ENCODE measurements around the gene AP1M2. TPM values are rescaled to one million over a fixed set of nuclear protein-coding genes. Genes with fewer than 3 reads are reported as not detected.

Gene AP1M2
- polyA plus RNA-seq, 2 of the 4 experiments (the other 2 are of a cell fraction) = 17.4 to 53.1 TPM

DNA sequence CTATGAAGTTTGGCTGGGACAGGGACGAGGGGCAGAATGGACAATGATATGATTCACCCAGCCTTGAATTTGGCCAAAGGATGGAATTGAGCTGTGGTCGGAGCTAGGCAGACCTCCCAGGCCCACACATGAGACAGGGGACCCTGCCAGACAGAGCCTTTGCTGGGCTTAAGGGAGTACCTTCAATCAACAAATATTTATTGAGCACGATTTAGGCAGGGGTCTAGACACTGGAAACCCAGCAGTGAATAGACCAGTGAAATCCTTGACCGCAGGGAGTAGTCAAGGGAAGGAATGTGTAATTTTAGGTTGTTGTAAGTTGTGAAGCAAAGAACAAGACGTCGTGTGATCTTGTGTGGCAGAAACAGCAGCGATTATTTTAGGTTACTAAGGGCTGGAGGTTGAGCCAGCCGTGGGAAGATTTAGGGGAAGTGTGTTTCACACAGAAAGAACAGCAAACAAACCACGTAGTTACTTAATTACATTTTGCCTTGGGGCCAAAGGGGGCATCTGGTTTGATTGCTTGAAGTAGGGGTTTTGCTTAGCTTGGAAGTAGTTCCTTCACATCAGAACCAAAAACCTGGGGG, 16.9 kb upstream of the AP1M2 start:
- Histone ChIP-seq H3K4me2 (peak overlapping the region; percentile 99; the same call in 2 of the 3 replicates), H3K9me3 (no peaks in the 10 kb centered on the region), H3K27ac (no peak overlapping the region; a peak in 1 of 6 replicates), H3K4me1 (peaks cover 8% of the 10 kb centered on the region), H3K4me3 (no peak overlapping the region)
- TF ChIP-seq HOXB13 (CRISPR knock-in tag; IDR thresholded peaks at IDR 0.05; ENCODE audit: low read depth) (no peak), ZNF302 (CRISPR knock-in tag; IDR thresholded peaks at IDR 0.05) (no peak), FOXS1 (CRISPR knock-in tag; IDR thresholded peaks at IDR 0.05) (no peak), KDM1A (IDR thresholded peaks at IDR 0.05; ENCODE audit: low read depth) (no peak), JUNB (IDR thresholded peaks at IDR 0.05) (no peak), CHD2 (IDR thresholded peaks at IDR 0.05; ENCODE audit: low read length, partially characterized antibody) (no peak), NFE2L2 (conservative IDR thresholded peaks at IDR 0.05; ENCODE audit: low read length) (no peak), FOSL2 (IDR thresholded peaks at IDR 0.05) (no peak), FOSL2 (CRISPR knock-in tag; IDR thresholded peaks at IDR 0.05) (no peak), EHF (CRISPR knock-in tag; IDR thresholded peaks at IDR 0.05) (no peak), CBX8 (IDR thresholded peaks at IDR 0.05) (no peak), RNF2 (IDR thresholded peaks at IDR 0.05; ENCODE audit: borderline replicate concordance, low read depth) (no peak), FOSB (CRISPR knock-in tag; IDR thresholded peaks at IDR 0.05) (no peak), ZSCAN20 (CRISPR knock-in tag; IDR thresholded peaks at IDR 0.05) (no peak), POLR2A (IDR thresholded peaks at IDR 0.05; ENCODE audit: low read length) (no peak), BCL3 (IDR thresholded peaks at IDR 0.05) (no peak)
- TF ChIP-seq, protein P1, sequence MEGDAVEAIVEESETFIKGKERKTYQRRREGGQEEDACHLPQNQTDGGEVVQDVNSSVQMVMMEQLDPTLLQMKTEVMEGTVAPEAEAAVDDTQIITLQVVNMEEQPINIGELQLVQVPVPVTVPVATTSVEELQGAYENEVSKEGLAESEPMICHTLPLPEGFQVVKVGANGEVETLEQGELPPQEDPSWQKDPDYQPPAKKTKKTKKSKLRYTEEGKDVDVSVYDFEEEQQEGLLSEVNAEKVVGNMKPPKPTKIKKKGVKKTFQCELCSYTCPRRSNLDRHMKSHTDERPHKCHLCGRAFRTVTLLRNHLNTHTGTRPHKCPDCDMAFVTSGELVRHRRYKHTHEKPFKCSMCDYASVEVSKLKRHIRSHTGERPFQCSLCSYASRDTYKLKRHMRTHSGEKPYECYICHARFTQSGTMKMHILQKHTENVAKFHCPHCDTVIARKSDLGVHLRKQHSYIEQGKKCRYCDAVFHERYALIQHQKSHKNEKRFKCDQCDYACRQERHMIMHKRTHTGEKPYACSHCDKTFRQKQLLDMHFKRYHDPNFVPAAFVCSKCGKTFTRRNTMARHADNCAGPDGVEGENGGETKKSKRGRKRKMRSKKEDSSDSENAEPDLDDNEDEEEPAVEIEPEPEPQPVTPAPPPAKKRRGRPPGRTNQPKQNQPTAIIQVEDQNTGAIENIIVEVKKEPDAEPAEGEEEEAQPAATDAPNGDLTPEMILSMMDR (IDR thresholded peaks at IDR 0.05) = no peak
- DNase-seq (ENCODE audit: low read depth in 1 of 2, low spot score in 1 of 2) (no peak), ATAC-seq (peak in 1 of 2 experiments; percentile 13; a peak in 1 of 6 replicates), FAIRE-seq (no peak)
- ChIA-PET POLR2A (no interaction called here), CTCF (interaction anchor here (1.2 to 5.7 kb wide), 3 partner anchors 13 to 37 kb away, joined by 3 to 22 read pairs (median 3); no protein-coding TSS in a partner anchor)
- WGBS (ENCODE audit: missing lambda C conversion rate) = 40% methylated on average over 7 of the region's 9 CpGs

GRCh38 chr19:10603084-10603872, 16.2 kb upstream of the AP1M2 start:
- DNase-seq (ENCODE audit: low read depth in 1 of 2, low spot score in 1 of 2) = no peak
- H3K4me1 ChIP-seq = peaks cover 8% of the 10 kb centered on the region
- FAIRE-seq = no peak
- H3K4me2 ChIP-seq = peak overlapping the region; percentile 99
- ATAC-seq = no peak
- TF ChIP-seq PBX3 (IDR thresholded peaks at IDR 0.05) = no peak
- no peak for TF ChIP-seq POLR2AphosphoS2 (conservative IDR thresholded peaks at IDR 0.05; ENCODE audit: low read length)
- no peak for TF ChIP-seq FOXS1 (CRISPR knock-in tag; IDR thresholded peaks at IDR 0.05)
- no peak for TF ChIP-seq CBX8 (IDR thresholded peaks at IDR 0.05)
- TF ChIP-seq KDM1A (IDR thresholded peaks at IDR 0.05; ENCODE audit: low read depth) = no peak
- no peak for TF ChIP-seq HEYL (CRISPR knock-in tag; IDR thresholded peaks at IDR 0.05)
- TF ChIP-seq HOXB5 (CRISPR knock-in tag; IDR thresholded peaks at IDR 0.05) = no peak
- no peak for TF ChIP-seq MAX (IDR thresholded peaks at IDR 0.05)
- TF ChIP-seq USF2 (IDR thresholded peaks at IDR 0.05) = no peak
- no peak for TF ChIP-seq RARB (CRISPR knock-in tag; IDR thresholded peaks at IDR 0.05)
- TF ChIP-seq SMC3 (IDR thresholded peaks at IDR 0.05) = no peak
- WGBS (ENCODE audit: missing lambda C conversion rate) = 52% methylated on average over 17 of the region's 19 CpGs
- H3K4me3 ChIP-seq = peak overlapping the region; percentile 95
- H3K27ac ChIP-seq = peak overlapping the region; percentile 78 to 90
- POLR2A ChIA-PET = no interaction called here
- H3K9me3 ChIP-seq = no peaks in the 10 kb centered on the region
- CTCF ChIA-PET = interaction anchor here (1.2 to 5.7 kb wide), 3 partner anchors 12 to 38 kb away, joined by 3 to 22 read pairs (median 3); no protein-coding TSS in a partner anchor
